ENCODE data around the gene SLC6A19. TPM values are rescaled to one million over a fixed set of nuclear protein-coding genes. Genes with fewer than 3 reads are reported as not detected.
A peak's percentile ranks its signal among the peaks of the same experiment; 100 is the strongest.
"Not testable (repeated sequence)": the region's sequence is repeated elsewhere in the genome, so short reads cannot be mapped to it uniquely, and the experiment has no call there.

SLC6A19 gene
- total RNA-seq, 4 donors from 2014 or later: under 0.01 TPM; not detected in 3

DNA sequence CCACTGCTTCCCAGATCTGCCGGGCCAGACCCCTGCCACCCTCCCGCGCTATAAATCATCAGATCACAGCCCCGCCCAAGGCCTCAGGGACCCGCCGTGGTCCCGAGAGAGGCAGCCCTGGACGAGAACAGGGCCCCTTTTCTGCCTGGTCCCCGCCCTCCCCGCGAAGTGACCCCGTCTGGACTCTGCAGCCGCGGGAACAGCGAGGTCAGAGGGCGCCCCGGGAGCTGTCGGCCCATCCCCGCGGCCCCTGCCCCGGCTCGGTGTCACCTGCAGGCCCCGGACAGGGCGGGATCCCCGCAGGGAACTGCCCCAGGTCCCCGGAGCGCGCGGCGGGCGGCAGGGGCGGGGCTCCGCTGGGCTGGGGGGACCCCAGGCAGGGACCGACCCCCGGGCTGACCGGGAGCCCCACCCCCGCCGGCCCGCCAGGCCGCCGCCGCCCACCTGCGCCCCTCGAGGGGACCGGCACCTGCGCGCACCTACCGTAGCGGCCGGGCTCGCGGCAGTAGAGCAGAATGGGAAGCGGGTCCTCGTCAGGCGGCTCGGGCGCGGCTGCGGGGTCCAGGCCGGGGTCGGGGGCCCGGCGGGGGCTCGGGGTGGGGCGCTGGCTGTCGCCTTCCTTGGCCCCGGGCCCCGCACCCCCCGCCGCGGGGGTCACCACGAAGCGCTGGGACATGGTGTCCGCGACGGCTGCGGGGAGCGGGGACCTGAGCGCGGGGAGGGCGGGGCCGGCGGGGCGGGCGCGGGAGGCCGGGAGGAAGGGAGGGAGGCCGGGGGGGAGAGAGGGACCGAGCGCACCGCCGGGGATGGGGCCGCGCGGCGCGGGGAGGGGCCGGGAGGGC, 46.0 kb upstream of the SLC6A19 start:
- Histone ChIP-seq H3K36me3 (no peaks in the 10 kb centered on the region), H3K4me3 (peak overlapping the region in 1 of 4 donors; percentile 23), H3K27me3 (peaks cover 8 to 69% of the 10 kb centered on the region in 2 donors), H3K27ac (no peak overlapping the region), H3K4me1 (peaks cover 0 to 14% (median 0%) of the 10 kb centered on the region in 4 donors), H3K9me3 (peaks cover 0 to 6% (median 0%) of the 10 kb centered on the region in 4 donors)
- DNase-seq (ENCODE audit: low spot score in 2 of 2): no peak
- TF ChIP-seq EP300 (IDR thresholded peaks at IDR 0.05): no peak
- TF ChIP-seq POLR2A (IDR thresholded peaks at IDR 0.05): no peak
- TF ChIP-seq, protein P1, sequence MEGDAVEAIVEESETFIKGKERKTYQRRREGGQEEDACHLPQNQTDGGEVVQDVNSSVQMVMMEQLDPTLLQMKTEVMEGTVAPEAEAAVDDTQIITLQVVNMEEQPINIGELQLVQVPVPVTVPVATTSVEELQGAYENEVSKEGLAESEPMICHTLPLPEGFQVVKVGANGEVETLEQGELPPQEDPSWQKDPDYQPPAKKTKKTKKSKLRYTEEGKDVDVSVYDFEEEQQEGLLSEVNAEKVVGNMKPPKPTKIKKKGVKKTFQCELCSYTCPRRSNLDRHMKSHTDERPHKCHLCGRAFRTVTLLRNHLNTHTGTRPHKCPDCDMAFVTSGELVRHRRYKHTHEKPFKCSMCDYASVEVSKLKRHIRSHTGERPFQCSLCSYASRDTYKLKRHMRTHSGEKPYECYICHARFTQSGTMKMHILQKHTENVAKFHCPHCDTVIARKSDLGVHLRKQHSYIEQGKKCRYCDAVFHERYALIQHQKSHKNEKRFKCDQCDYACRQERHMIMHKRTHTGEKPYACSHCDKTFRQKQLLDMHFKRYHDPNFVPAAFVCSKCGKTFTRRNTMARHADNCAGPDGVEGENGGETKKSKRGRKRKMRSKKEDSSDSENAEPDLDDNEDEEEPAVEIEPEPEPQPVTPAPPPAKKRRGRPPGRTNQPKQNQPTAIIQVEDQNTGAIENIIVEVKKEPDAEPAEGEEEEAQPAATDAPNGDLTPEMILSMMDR (IDR thresholded peaks at IDR 0.05): no peak
- WGBS, 2 donors: 0 to 7% methylated on average over 1 to 16 of the region's 98 CpGs

GRCh38 chr5:1156033-1156753, 45.2 kb upstream of the SLC6A19 start:
- TF ChIP-seq POLR2A (IDR thresholded peaks at IDR 0.05): no peak
- TF ChIP-seq, protein P1 (IDR thresholded peaks at IDR 0.05): no peak
- no peak for TF ChIP-seq EP300 (IDR thresholded peaks at IDR 0.05)
- H3K27ac ChIP-seq: no peak overlapping the region

DNA sequence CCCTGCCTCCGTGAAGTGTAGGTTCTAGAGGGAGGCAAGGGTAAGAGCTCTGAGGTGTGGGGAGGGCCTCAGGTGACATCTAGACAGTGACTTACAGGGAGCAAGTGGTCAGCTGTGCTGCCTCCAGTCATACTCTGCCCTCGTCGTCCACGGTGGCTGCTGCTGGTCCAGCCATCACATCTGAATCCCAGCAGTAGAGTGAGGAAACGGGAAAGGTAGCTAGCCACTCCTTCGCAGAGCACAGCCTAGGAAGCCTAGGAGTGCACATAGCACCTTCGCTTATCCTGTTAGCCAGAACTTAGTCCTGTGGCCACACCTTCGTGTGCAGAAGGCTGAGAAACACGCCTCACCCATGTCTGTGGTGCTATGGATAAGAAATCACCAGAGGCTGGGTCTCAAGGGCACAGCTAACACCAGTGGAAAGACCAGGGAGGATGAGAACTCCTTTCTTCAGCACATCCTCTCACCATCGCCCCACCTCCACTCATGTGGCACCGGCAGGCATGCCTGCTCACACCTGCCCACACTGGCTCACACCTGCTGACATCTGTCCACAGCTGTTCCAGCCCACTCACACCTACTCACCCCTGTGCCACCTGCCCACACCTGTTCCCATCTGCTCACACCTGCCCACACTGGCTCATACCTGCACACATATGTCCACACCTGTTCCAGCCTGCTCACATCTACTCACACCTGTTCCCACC, 44.5 kb upstream of the SLC6A19 start:
- 93 to 96% methylated on average over 11 of the region's 11 CpGs for WGBS, 2 donors

More at GRCh38 chr5:1156033-1156753, 45.2 kb upstream of the SLC6A19 start:
- Histone ChIP-seq H3K27me3 (peaks cover 8 to 69% of the 10 kb centered on the region in 2 donors), H3K4me1 (peaks cover 0 to 14% (median 0%) of the 10 kb centered on the region in 4 donors), H3K36me3 (no peaks in the 10 kb centered on the region), H3K9me3 (peaks cover 0 to 6% (median 0%) of the 10 kb centered on the region in 4 donors), H3K4me3 (peak overlapping the region in 1 of 4 donors; percentile 23)
- no peak for DNase-seq (ENCODE audit: low spot score in 2 of 2)
- WGBS, 2 donors: 56 to 95% methylated on average over 2 to 12 of the region's 51 CpGs

GRCh38 chr5:1157461-1157986, 43.9 kb upstream of the SLC6A19 start:
- Histone ChIP-seq H3K27me3 (peaks cover 8 to 60% of the 10 kb centered on the region in 2 donors), H3K4me1 (peaks cover 0 to 27% (median 4%) of the 10 kb centered on the region in 4 donors)
- H3K4me3 ChIP-seq; H3K9me3 ChIP-seq; DNase-seq (ENCODE audit: low spot score in 2 of 2); H3K27ac ChIP-seq; H3K36me3 ChIP-seq: not testable (repeated sequence)
- WGBS, 2 donors: 69 to 81% methylated on average over 2 of the region's 2 CpGs

More for the DNA sequence above, 44.5 kb upstream of the SLC6A19 start:
- DNase-seq (ENCODE audit: low spot score in 2 of 2): no peak
- Histone ChIP-seq H3K27me3 (peaks cover 8 to 66% of the 10 kb centered on the region in 2 donors), H3K4me1 (peaks cover 0 to 21% (median 2%) of the 10 kb centered on the region in 4 donors), H3K9me3 (peaks cover 0 to 6% (median 0%) of the 10 kb centered on the region in 4 donors), H3K27ac (no peak overlapping the region), H3K4me3 (no peak overlapping the region), H3K36me3 (no peaks in the 10 kb centered on the region)
- TF ChIP-seq, protein P1 (IDR thresholded peaks at IDR 0.05): no peak
- TF ChIP-seq POLR2A (IDR thresholded peaks at IDR 0.05) (no peak), EP300 (IDR thresholded peaks at IDR 0.05) (no peak)

All from tibial nerve (tissue), 4 donors.